ENCODE data around the gene HUNK. TPM values are rescaled to one million over a fixed set of nuclear protein-coding genes. Genes with fewer than 3 reads are reported as not detected.

The HUNK gene
- total and polyA plus RNA-seq, 7 donors = 0.71 to 2.6 (median 1.5) TPM

DNA sequence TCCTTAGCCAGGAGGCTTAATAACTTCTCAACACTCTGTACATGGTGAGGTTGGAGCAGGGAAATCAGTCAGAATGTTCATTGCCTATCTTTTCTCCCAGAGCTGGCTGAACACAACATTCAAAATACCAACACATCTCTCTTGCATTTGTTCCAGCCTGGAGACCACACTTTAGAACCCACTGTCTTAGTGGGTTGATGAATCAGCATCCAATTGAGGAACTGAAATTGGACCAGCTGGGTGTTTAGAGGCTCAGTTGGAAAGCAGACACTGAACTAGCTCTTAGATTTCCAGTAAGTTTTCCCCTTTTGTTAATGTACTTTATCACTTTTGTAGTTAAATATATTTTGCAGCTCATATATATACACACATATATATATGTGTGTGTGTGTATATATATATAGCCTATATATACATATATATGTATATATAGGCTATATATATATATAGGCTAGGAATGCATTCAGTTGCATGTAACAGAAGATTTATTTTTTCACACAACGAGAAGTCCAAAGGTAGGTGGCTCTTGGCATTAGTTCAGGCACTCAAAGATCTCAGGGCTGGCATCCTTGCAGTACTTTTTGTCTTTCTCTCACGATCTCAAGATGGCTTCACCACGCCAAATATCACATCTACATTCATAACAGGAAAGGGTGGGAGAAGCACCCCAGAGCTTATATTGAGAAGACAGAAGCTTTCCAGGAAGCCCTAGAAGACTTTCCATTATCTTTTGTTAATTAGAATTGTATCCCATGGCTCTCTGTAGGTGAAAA lies 35.0 kb upstream of the HUNK start:
- no peaks in the 10 kb centered on the region for H3K36me3 ChIP-seq
- no peak overlapping the region for H3K27ac ChIP-seq
- no peak overlapping the region for H3K4me3 ChIP-seq
- TF ChIP-seq CTCF (IDR thresholded peaks at IDR 0.05) = no peak
- TF ChIP-seq POLR2AphosphoS5 (IDR thresholded peaks at IDR 0.05) = no peak
- no peak for TF ChIP-seq POLR2A (IDR thresholded peaks at IDR 0.05)
- no peak for TF ChIP-seq EP300 (IDR thresholded peaks at IDR 0.05)
- H3K4me1 ChIP-seq = no peaks in the 10 kb centered on the region
- WGBS, 2 donors = 67 to 83% methylated on average over 3 of the region's 3 CpGs
- intact Hi-C loops (cut with DNase I) = no loop called here
- no peaks in the 10 kb centered on the region for H3K9me3 ChIP-seq
- no peaks in the 10 kb centered on the region for H3K27me3 ChIP-seq
- DNase-seq = no peak

GRCh38 chr21:31838586-31839355 lies 34.0 kb upstream of the HUNK start:
- Histone ChIP-seq H3K4me3 (no peak overlapping the region), H3K27ac (no peak overlapping the region), H3K27me3 (no peaks in the 10 kb centered on the region), H3K4me1 (no peaks in the 10 kb centered on the region), H3K36me3 (no peaks in the 10 kb centered on the region), H3K9me3 (no peaks in the 10 kb centered on the region)
- no peak for DNase-seq
- intact Hi-C loops (cut with DNase I) = no loop called here
- TF ChIP-seq POLR2A (IDR thresholded peaks at IDR 0.05) = no peak
- no peak for TF ChIP-seq POLR2AphosphoS5 (IDR thresholded peaks at IDR 0.05)
- TF ChIP-seq CTCF (IDR thresholded peaks at IDR 0.05) = no peak
- no peak for TF ChIP-seq EP300 (IDR thresholded peaks at IDR 0.05)
- 87 to 88% methylated on average over 5 of the region's 5 CpGs for WGBS, 2 donors

GRCh38 chr21:31844206-31844605 lies 28.6 kb upstream of the HUNK start:
- DNase-seq = no peak
- no peaks in the 10 kb centered on the region for H3K4me1 ChIP-seq
- H3K9me3 ChIP-seq = no peaks in the 10 kb centered on the region
- intact Hi-C loops (cut with DNase I) = no loop called here
- no peaks in the 10 kb centered on the region for H3K36me3 ChIP-seq
- H3K4me3 ChIP-seq = no peak overlapping the region
- TF ChIP-seq POLR2A (IDR thresholded peaks at IDR 0.05) (no peak), EP300 (IDR thresholded peaks at IDR 0.05) (no peak), CTCF (IDR thresholded peaks at IDR 0.05) (no peak), POLR2AphosphoS5 (IDR thresholded peaks at IDR 0.05) (no peak)
- H3K27me3 ChIP-seq = no peaks in the 10 kb centered on the region
- no peak overlapping the region for H3K27ac ChIP-seq

GRCh38 chr21:31845151-31845729 lies 27.6 kb upstream of the HUNK start:
- 81 to 85% methylated on average over 6 of the region's 6 CpGs for whole genome bisulfite sequencing, 2 donors
- TF ChIP-seq POLR2A (IDR thresholded peaks at IDR 0.05) (no peak), EP300 (IDR thresholded peaks at IDR 0.05) (no peak), POLR2AphosphoS5 (IDR thresholded peaks at IDR 0.05) (no peak), CTCF (IDR thresholded peaks at IDR 0.05) (no peak)
- no peaks in the 10 kb centered on the region for H3K9me3 ChIP-seq
- H3K4me1 ChIP-seq = no peaks in the 10 kb centered on the region
- intact Hi-C loops (cut with DNase I) = no loop called here
- H3K27me3 ChIP-seq = no peaks in the 10 kb centered on the region
- no peak overlapping the region for H3K4me3 ChIP-seq
- H3K27ac ChIP-seq = no peak overlapping the region
- DNase-seq = no peak
- H3K36me3 ChIP-seq = no peaks in the 10 kb centered on the region

Measured in sigmoid colon (tissue), 7 donors.